Measurements from ENCODE around the gene EVI5. TPM values are rescaled to one million over a fixed set of nuclear protein-coding genes. Genes with fewer than 3 reads are reported as not detected.
A peak's percentile ranks its signal among the peaks of the same experiment; 100 is the strongest.

Gene EVI5
- polyA plus RNA-seq, 3 donors: 7.6 to 19.4 (median 14.3) TPM

- DNase-seq: no peak
- Mint-ChIP-seq H3K4me3 (no peak overlapping the region), H3K4me1 (peaks cover 11% of the 10 kb centered on the region), H3K9me3 (peaks cover 0 to 4% (median 0%) of the 10 kb centered on the region in 7 donors), H3K27me3 (ENCODE audit: low read depth in 3 of 3) (peaks cover 0 to 3% (median 0%) of the 10 kb centered on the region in 3 donors), H3K27ac (peak overlapping the region in 1 of 7 donors; percentile 82), H3K36me3 (peaks cover 12 to 19% of the 10 kb centered on the region in 2 donors)
- no peak overlapping the region for H3K27ac ChIP-seq (ENCODE audit: low read depth in 1 of 2, low read length in 2 of 2)
- no peaks in the 10 kb centered on the region for H3K4me1 ChIP-seq (ENCODE audit: control insufficient read depth in 1 of 2, insufficient read depth in 2 of 2, low read length in 2 of 2)
- H3K9ac ChIP-seq (ENCODE audit: insufficient read depth, low read length, poor library complexity, severe bottlenecking): no peak overlapping the region
- H3K79me2 ChIP-seq (ENCODE audit: insufficient read depth, low read length): peaks cover 83% of the 10 kb centered on the region
- no peaks in the 10 kb centered on the region for H3K27me3 ChIP-seq (ENCODE audit: control insufficient read depth in 2 of 2, insufficient read depth in 2 of 2, low read length in 2 of 2)
- 100% methylated on average over 4 of the region's 4 CpGs for WGBS (ENCODE audit: insufficient coverage)
- H3K36me3 ChIP-seq (replicated peaks in 1 of 2; ENCODE audit: control insufficient read depth in 1 of 2, insufficient read depth in 2 of 2, low read length in 2 of 2): peaks cover 0 to 19% of the 10 kb centered on the region in 2 donors
- intact Hi-C loops (cut with micrococcal nuclease): no loop called here
- no peak overlapping the region for H3K4me2 ChIP-seq (replicated peaks; ENCODE audit: extremely low read depth, low read length, poor library complexity, severe bottlenecking)
- no peaks in the 10 kb centered on the region for H3K9me3 ChIP-seq (replicated peaks in 1 of 2; ENCODE audit: control insufficient read depth in 1 of 2, insufficient read depth in 1 of 2, low read length in 2 of 2)
- no peak overlapping the region for H3K4me3 ChIP-seq (replicated peaks in 1 of 3; ENCODE audit: low read depth in 2 of 3, low read length in 3 of 3)
- no peak for TF ChIP-seq CTCF (IDR thresholded peaks at IDR 0.05)
- H4K20me1 ChIP-seq (ENCODE audit: insufficient read depth, low read length): peaks cover 100% of the 10 kb centered on the region
- H2AFZ ChIP-seq (ENCODE audit: insufficient read depth, low read depth, low read length, poor library complexity, severe bottlenecking): no peak overlapping the region
These were observed 28.4 kb downstream of the EVI5 start for GRCh38 chr1:92756537-92756936.

- DNase-seq: no peak
- no peak overlapping the region for H3K4me3 ChIP-seq (replicated peaks in 1 of 3; ENCODE audit: low read depth in 2 of 3, low read length in 3 of 3)
- Mint-ChIP-seq H3K4me3 (no peak overlapping the region), H3K27ac (peak overlapping the region in 1 of 7 donors; percentile 47), H3K27me3 (ENCODE audit: low read depth in 3 of 3) (peaks cover 0 to 3% (median 0%) of the 10 kb centered on the region in 3 donors), H3K4me1 (peaks cover 11% of the 10 kb centered on the region), H3K9me3 (peaks cover 0 to 4% (median 0%) of the 10 kb centered on the region in 7 donors), H3K36me3 (peaks cover 12 to 18% of the 10 kb centered on the region in 2 donors)
- no peak overlapping the region for H2AFZ ChIP-seq (ENCODE audit: insufficient read depth, low read depth, low read length, poor library complexity, severe bottlenecking)
- peaks cover 99% of the 10 kb centered on the region for H4K20me1 ChIP-seq (ENCODE audit: insufficient read depth, low read length)
- intact Hi-C loops (cut with micrococcal nuclease): no loop called here
- TF ChIP-seq CTCF (IDR thresholded peaks at IDR 0.05): no peak
- H3K9me3 ChIP-seq (replicated peaks in 1 of 2; ENCODE audit: control insufficient read depth in 1 of 2, insufficient read depth in 1 of 2, low read length in 2 of 2): no peaks in the 10 kb centered on the region
- no peak overlapping the region for H3K27ac ChIP-seq (ENCODE audit: low read depth in 1 of 2, low read length in 2 of 2)
- peaks cover 0 to 19% of the 10 kb centered on the region in 2 donors for H3K36me3 ChIP-seq (replicated peaks in 1 of 2; ENCODE audit: control insufficient read depth in 1 of 2, insufficient read depth in 2 of 2, low read length in 2 of 2)
- 97% methylated on average over 13 of the region's 19 CpGs for WGBS (ENCODE audit: insufficient coverage)
- no peaks in the 10 kb centered on the region for H3K4me1 ChIP-seq (ENCODE audit: control insufficient read depth in 1 of 2, insufficient read depth in 2 of 2, low read length in 2 of 2)
- peaks cover 82% of the 10 kb centered on the region for H3K79me2 ChIP-seq (ENCODE audit: insufficient read depth, low read length)
- no peak overlapping the region for H3K4me2 ChIP-seq (replicated peaks; ENCODE audit: extremely low read depth, low read length, poor library complexity, severe bottlenecking)
- no peak overlapping the region for H3K9ac ChIP-seq (ENCODE audit: insufficient read depth, low read length, poor library complexity, severe bottlenecking)
- H3K27me3 ChIP-seq (ENCODE audit: control insufficient read depth in 2 of 2, insufficient read depth in 2 of 2, low read length in 2 of 2): no peaks in the 10 kb centered on the region
These were observed 29.1 kb downstream of the EVI5 start for GRCh38 chr1:92755541-92756461.
